Activated CD4-positive, alpha-beta T cell treated with anti-CD3 and anti-CD28 coated beads, Interleukin-2, amount 50 U/mL, for 16 hours (primary cell): ENCODE data around the gene DYNC1LI1.
"Not testable (repeated sequence)": the region's sequence is repeated elsewhere in the genome, so short reads cannot be mapped to it uniquely, and the experiment has no call there.

Source experiments
- DNase-seq: peaks from one replicate; pipeline ENCODE4 v3.0.0-alpha.2; 2020

The DYNC1LI1 gene

GRCh38 chr3:32525720-32526119, 44.9 kb downstream of the DYNC1LI1 start:
- DNase-seq = no peak

- no peak for DNase-seq
Measured at GRCh38 chr3:32522682-32523081, 48.0 kb downstream of the DYNC1LI1 start.

GRCh38 chr3:32518921-32519320, 51.7 kb downstream of the DYNC1LI1 start:
- DNase-seq = not testable (repeated sequence)

- not testable (repeated sequence) for DNase-seq
Measured at GRCh38 chr3:32516751-32517150, 53.9 kb downstream of the DYNC1LI1 start.

GRCh38 chr3:32511005-32511404, 59.7 kb downstream of the DYNC1LI1 start:
- no peak for DNase-seq

- DNase-seq = peak; percentile 67
Measured at GRCh38 chr3:32510075-32510724, 60.5 kb downstream of the DYNC1LI1 start.

- no peak for DNase-seq
Measured at GRCh38 chr3:32508711-32509110, 61.9 kb downstream of the DYNC1LI1 start.

- no peak for DNase-seq
Measured at GRCh38 chr3:32506466-32506865, 64.2 kb downstream of the DYNC1LI1 start.

- no peak for DNase-seq
Measured at GRCh38 chr3:32502946-32503286, 67.7 kb downstream of the DYNC1LI1 start.

- peak; percentile 75 for DNase-seq
Measured at GRCh38 chr3:32502118-32502945, 68.3 kb downstream of the DYNC1LI1 start, which contains the start of gene CMTM6. Gene CMTM6 (minus strand): TSS chr3:32502852. CDS start chr3:32502745, 107 bp downstream.

GRCh38 chr3:32501783-32502117, 68.9 kb downstream of the DYNC1LI1 start:
- no peak for DNase-seq

GRCh38 chr3:32500880-32501782, 69.5 kb downstream of the DYNC1LI1 start:
- DNase-seq = no peak

- DNase-seq = no peak
Measured at GRCh38 chr3:32500231-32500630, 70.4 kb downstream of the DYNC1LI1 start.

- no peak for DNase-seq
Measured at GRCh38 chr3:32499585-32499984, 71.1 kb downstream of the DYNC1LI1 start.

GRCh38 chr3:32498992-32499391, 71.7 kb downstream of the DYNC1LI1 start:
- no peak for DNase-seq

- no peak for DNase-seq
Measured at GRCh38 chr3:32498252-32498651, 72.4 kb downstream of the DYNC1LI1 start.

GRCh38 chr3:32495609-32496008, 75.0 kb downstream of the DYNC1LI1 start:
- DNase-seq = no peak

- no peak for DNase-seq
Measured at GRCh38 chr3:32495085-32495484, 75.6 kb downstream of the DYNC1LI1 start.

- DNase-seq = peak; percentile 37
Measured at GRCh38 chr3:32493437-32494414, 76.9 kb downstream of the DYNC1LI1 start.

GRCh38 chr3:32492684-32493436, 77.8 kb downstream of the DYNC1LI1 start:
- DNase-seq = no peak

GRCh38 chr3:32488474-32489008, 82.1 kb downstream of the DYNC1LI1 start:
- no peak for DNase-seq
